K562 (cell line): ENCODE results near the gene ILK. TPM values are rescaled to one million over a fixed set of nuclear protein-coding genes. Genes with fewer than 3 reads are reported as not detected.

Experiments used
- JUND ChIP-seq, 2 experiments: IDR thresholded peaks; 2 replicates in 1 of 2; 3 replicates in 1 of 2; pipeline ENCODE4 v1.6.1; 2011; ENCODE audit warnings: borderline replicate concordance in 2 of 2, low read depth in 2 of 2, low read length in 2 of 2, improper control_type of control experiment in 1 of 2, missing biosample characterization in 1 of 2, missing genetic modification characterization in 1 of 2, missing genetic modification reagents in 1 of 2
- MAFG ChIP-seq: fragments of 450-650 bp; conservative IDR thresholded peaks from 2 replicates; pipeline ENCODE4 v1.6.1; 2016; ENCODE audit warnings: missing genetic modification characterization, missing compliant biosample characterization
- NONO ChIP-seq, 2 experiments: fragments of 200-400 bp in 1 of 2; fragments of 450-650 bp in 1 of 2; formaldehyde crosslinking in 1 of 2; IDR thresholded peaks; 2 replicates each; pipeline ENCODE4 v1.6.1; 2017; ENCODE audit warnings: low read depth in 2 of 2, mild to moderate bottlenecking in 2 of 2, moderate library complexity in 2 of 2, low read length in 1 of 2
- PRDM10 ChIP-seq: fragments of 450-650 bp; IDR thresholded peaks from 2 replicates; pipeline ENCODE4 v1.6.1; 2018; ENCODE audit not compliant: partially characterized antibody
- SMARCA4 ChIP-seq: fragments of 450-650 bp; IDR thresholded peaks from 2 replicates; pipeline ENCODE4 v1.6.1; 2016
- polyA plus RNA-seq, 8 experiments: library from polyadenylated mRNA; depleted of rRNA in 4 of 8; stranded (reverse) in 5 of 8; unstranded in 3 of 8; fragments of >200 nt; fragmentation: Nextera tagmentation in 2 of 8; fragmentation: Illumina TruSeq in 1 of 8; extraction: Ambion mirVana in 2 of 8; extraction: Trizol in 1 of 8; gene quantifications; 2 replicates each; pipeline versions ENCODE4 v1.2.1 to v1.2.3, GENCODE V29; 2011 to 2014; ENCODE audit warnings: inconsistent platforms in 1 of 8, missing spikeins in 1 of 8
- total RNA-seq, 7 experiments: library from RNA; depleted of rRNA in 6 of 7; stranded (reverse); fragments of >200 nt in 6 of 7; fragmentation: Illumina TruSeq in 2 of 7; extraction: Trizol in 2 of 7; gene quantifications; 2 replicates each; pipeline versions ENCODE4 v1.2.1 to v1.2.3, GENCODE V29; 2011 to 2021; ENCODE audit warnings: low replicate concordance in 1 of 7
- TF ChIP-seq, protein P1 (sequence below): sonication (generic); formaldehyde crosslinking; IDR thresholded peaks from 2 replicates; pipeline ENCODE4 v1.8.0; 2022; ENCODE audit warnings: missing genetic modification reagents, mild to moderate bottlenecking, moderate library complexity, borderline replicate concordance

Gene ILK
- total and polyA plus RNA-seq, 9 of the 15 experiments (the other 6 are each of a cell fraction or from before 2014, with no cell fraction given) = 43.3 to 95.9 (median 58.9) TPM

GRCh38 chr11:6569706-6570105 lies 33.9 kb upstream of the ILK start (continued):
- TF ChIP-seq JUND (IDR thresholded peaks at IDR 0.05; ENCODE audit: borderline replicate concordance, low read depth, low read length) = peak; percentile 5; the same call in 1 of the 2 replicates
- TF ChIP-seq JUND (tag; IDR thresholded peaks at IDR 0.05; ENCODE audit: borderline replicate concordance, low read depth, low read length) = no peak
- peak; percentile 97 for TF ChIP-seq PRDM10
- 0 out of 4 replicates have a peak, but pooled peaks of 1 of the 2 experiments have one; percentile 28 for TF ChIP-seq NONO (IDR thresholded peaks at IDR 0.05; ENCODE audit: low read depth in 2 of 2, low read length in 1 of 2)
- TF ChIP-seq, protein P1, sequence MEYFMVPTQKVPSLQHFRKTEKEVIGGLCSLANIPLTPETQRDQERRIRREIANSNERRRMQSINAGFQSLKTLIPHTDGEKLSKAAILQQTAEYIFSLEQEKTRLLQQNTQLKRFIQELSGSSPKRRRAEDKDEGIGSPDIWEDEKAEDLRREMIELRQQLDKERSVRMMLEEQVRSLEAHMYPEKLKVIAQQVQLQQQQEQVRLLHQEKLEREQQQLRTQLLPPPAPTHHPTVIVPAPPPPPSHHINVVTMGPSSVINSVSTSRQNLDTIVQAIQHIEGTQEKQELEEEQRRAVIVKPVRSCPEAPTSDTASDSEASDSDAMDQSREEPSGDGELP (CRISPR knock-in tag) = 0 out of 2 replicates have a peak, but pooled peaks have one; percentile 17
- TF ChIP-seq MAFG (tag) = peak; percentile 47; the same call in 1 of the 2 replicates
- TF ChIP-seq SMARCA4 = 0 out of 2 replicates have a peak, but pooled peaks have one; percentile 44
- TF ChIP-seq, all 486 proteins: peak for 13
